Activated T-helper 1 cell treated with anti-CD3 and anti-CD28 coated beads, Interleukin-12 subunit alpha, Interleukin-12 subunit beta, Interleukin-2, Interleukin-4 antibody, amounts not matched to agents 30 ng/mL and 10 ng/mL and 1 ng/mL, durations not matched to agents 14 hours and 24 hours and 36 hours (primary cell): ENCODE data around the gene PLLP. TPM values are rescaled to one million over a fixed set of nuclear protein-coding genes. Genes with fewer than 3 reads are reported as not detected.

ENCODE experiments used
- DNase-seq: peaks from one replicate; pipeline ENCODE4 v3.0.0; 2021; ENCODE audit warnings: low spot score
- H3K27ac Mint-ChIP-seq: one replicate; pipeline ENCODE4 v1.8.0; 2021; ENCODE audit warnings: mild to moderate bottlenecking, mixed read lengths
- H3K27me3 Mint-ChIP-seq: one replicate; pipeline ENCODE4 v1.8.0; 2022; ENCODE audit warnings: mild to moderate bottlenecking, moderate library complexity, mixed read lengths; ENCODE audit not compliant: insufficient read depth
- H3K36me3 Mint-ChIP-seq: one replicate; pipeline ENCODE4 v1.8.0; 2021; ENCODE audit warnings: low read depth, mixed read lengths
- H3K4me1 Mint-ChIP-seq: one replicate; pipeline ENCODE4 v1.8.0; 2021; ENCODE audit warnings: low read depth, mixed read lengths
- H3K4me3 Mint-ChIP-seq: one replicate; pipeline ENCODE4 v1.8.0; 2021; ENCODE audit warnings: mild to moderate bottlenecking, moderate library complexity, mixed read lengths
- H3K9me3 Mint-ChIP-seq: one replicate; pipeline ENCODE4 v1.8.0; 2021; ENCODE audit warnings: mixed read lengths
- intact Hi-C: fragments of 100-400 bp; cut with micrococcal nuclease; formaldehyde crosslinking; loops from one replicate; pipeline ENCODE4 v1.15.1; 2024
- total RNA-seq: library from RNA; stranded (reverse); gene quantifications from 2 replicates; pipeline ENCODE4 v1.2.3, GENCODE V29; 2022

PLLP gene
- total RNA-seq, result 0.26 TPM in 1 of 2 replicates, not detected in the other

- H3K36me3 Mint-ChIP-seq, result no peaks in the 10 kb centered on the region
- peak within 1 kb of the TSS; percentile 18 for H3K27ac Mint-ChIP-seq
- no peaks in the 10 kb centered on the region for H3K9me3 Mint-ChIP-seq
- DNase-seq, result peak; percentile 24
- intact Hi-C loops, result loop anchor here (1.0 kb wide), 2 partner anchors 16 to 40 kb away; no protein-coding TSS in a partner anchor
- peak within 1 kb of the TSS; percentile 80 for H3K4me3 Mint-ChIP-seq
- peaks cover 40% of the 10 kb centered on the region for H3K27me3 Mint-ChIP-seq
- H3K4me1 Mint-ChIP-seq, result peaks cover 8% of the 10 kb centered on the region
Observed at GRCh38 chr16:57284209-57284951, at the start of gene PLLP. Gene PLLP, minus strand, starts transcription at chr16:57284672. Its CDS starts 132 bp downstream, at chr16:57284540.

GRCh38 chr16:57333402-57333801, 48.9 kb upstream of the PLLP start:
- Mint-ChIP-seq H3K27ac (no peak overlapping the region), H3K4me1 (no peaks in the 10 kb centered on the region), H3K4me3 (no peak overlapping the region), H3K27me3 (peaks cover 23% of the 10 kb centered on the region), H3K9me3 (no peaks in the 10 kb centered on the region), H3K36me3 (no peaks in the 10 kb centered on the region)
- intact Hi-C loops, result no loop called here
- no peak for DNase-seq

- Mint-ChIP-seq H3K9me3 (no peaks in the 10 kb centered on the region), H3K4me3 (no peak overlapping the region), H3K36me3 (no peaks in the 10 kb centered on the region), H3K27me3 (peaks cover 22% of the 10 kb centered on the region), H3K4me1 (no peaks in the 10 kb centered on the region), H3K27ac (no peak overlapping the region)
- no peak for DNase-seq
- intact Hi-C loops, result no loop called here
Observed at GRCh38 chr16:57331355-57331754, 46.9 kb upstream of the PLLP start.

- Mint-ChIP-seq H3K4me1 (no peaks in the 10 kb centered on the region), H3K9me3 (no peaks in the 10 kb centered on the region), H3K4me3 (no peak overlapping the region), H3K27ac (no peak overlapping the region), H3K27me3 (peaks cover 15% of the 10 kb centered on the region), H3K36me3 (no peaks in the 10 kb centered on the region)
- no peak for DNase-seq
- intact Hi-C loops, result no loop called here
Observed at GRCh38 chr16:57329718-57330327, 45.4 kb upstream of the PLLP start.

GRCh38 chr16:57325458-57325857, 41.0 kb upstream of the PLLP start:
- no peak for DNase-seq
- no peak overlapping the region for H3K27ac Mint-ChIP-seq
- no peak overlapping the region for H3K4me3 Mint-ChIP-seq
- intact Hi-C loops, result no loop called here
- no peaks in the 10 kb centered on the region for H3K27me3 Mint-ChIP-seq
- no peaks in the 10 kb centered on the region for H3K4me1 Mint-ChIP-seq
- no peaks in the 10 kb centered on the region for H3K9me3 Mint-ChIP-seq
- H3K36me3 Mint-ChIP-seq, result no peaks in the 10 kb centered on the region

- no peak for DNase-seq
- Mint-ChIP-seq H3K27ac (no peak overlapping the region), H3K4me3 (no peak overlapping the region), H3K36me3 (no peaks in the 10 kb centered on the region), H3K27me3 (no peaks in the 10 kb centered on the region), H3K9me3 (no peaks in the 10 kb centered on the region), H3K4me1 (no peaks in the 10 kb centered on the region)
- intact Hi-C loops, result no loop called here
Observed at GRCh38 chr16:57324749-57325148, 40.3 kb upstream of the PLLP start.

- H3K9me3 Mint-ChIP-seq, result no peaks in the 10 kb centered on the region
- no peak overlapping the region for H3K4me3 Mint-ChIP-seq
- DNase-seq, result no peak
- peaks cover 1% of the 10 kb centered on the region for H3K27me3 Mint-ChIP-seq
- H3K27ac Mint-ChIP-seq, result no peak overlapping the region
- intact Hi-C loops, result no loop called here
- no peaks in the 10 kb centered on the region for H3K36me3 Mint-ChIP-seq
- H3K4me1 Mint-ChIP-seq, result peaks cover 5% of the 10 kb centered on the region
Observed at GRCh38 chr16:57319646-57320045, 35.2 kb upstream of the PLLP start.

GRCh38 chr16:57318240-57318970, 33.9 kb upstream of the PLLP start:
- peaks cover 1% of the 10 kb centered on the region for H3K27me3 Mint-ChIP-seq
- no peaks in the 10 kb centered on the region for H3K36me3 Mint-ChIP-seq
- intact Hi-C loops, result no loop called here
- no peaks in the 10 kb centered on the region for H3K9me3 Mint-ChIP-seq
- no peak overlapping the region for H3K4me3 Mint-ChIP-seq
- H3K27ac Mint-ChIP-seq, result no peak overlapping the region
- H3K4me1 Mint-ChIP-seq, result peaks cover 15% of the 10 kb centered on the region
- DNase-seq, result no peak

GRCh38 chr16:57316390-57317017, 32.0 kb upstream of the PLLP start:
- Mint-ChIP-seq H3K9me3 (no peaks in the 10 kb centered on the region), H3K4me3 (no peak overlapping the region), H3K4me1 (peaks cover 16% of the 10 kb centered on the region), H3K27me3 (peaks cover 1% of the 10 kb centered on the region), H3K36me3 (no peaks in the 10 kb centered on the region), H3K27ac (no peak overlapping the region)
- DNase-seq, result no peak
- intact Hi-C loops, result no loop called here

GRCh38 chr16:57315416-57315815, 30.9 kb upstream of the PLLP start:
- no peak for DNase-seq
- Mint-ChIP-seq H3K27ac (no peak overlapping the region), H3K4me3 (no peak overlapping the region), H3K4me1 (peaks cover 16% of the 10 kb centered on the region), H3K36me3 (no peaks in the 10 kb centered on the region), H3K27me3 (peaks cover 1% of the 10 kb centered on the region), H3K9me3 (no peaks in the 10 kb centered on the region)
- intact Hi-C loops, result no loop called here

GRCh38 chr16:57314161-57314785, 29.8 kb upstream of the PLLP start:
- intact Hi-C loops, result no loop called here
- H3K36me3 Mint-ChIP-seq, result no peaks in the 10 kb centered on the region
- DNase-seq, result no peak
- no peak overlapping the region for H3K4me3 Mint-ChIP-seq
- H3K9me3 Mint-ChIP-seq, result no peaks in the 10 kb centered on the region
- H3K4me1 Mint-ChIP-seq, result peaks cover 16% of the 10 kb centered on the region
- no peak overlapping the region for H3K27ac Mint-ChIP-seq
- H3K27me3 Mint-ChIP-seq, result peaks cover 2% of the 10 kb centered on the region

- Mint-ChIP-seq H3K27me3 (peaks cover 2% of the 10 kb centered on the region), H3K4me3 (no peak overlapping the region), H3K27ac (no peak overlapping the region), H3K36me3 (no peaks in the 10 kb centered on the region), H3K4me1 (peaks cover 16% of the 10 kb centered on the region), H3K9me3 (no peaks in the 10 kb centered on the region)
- intact Hi-C loops, result no loop called here
- DNase-seq, result no peak
Observed at GRCh38 chr16:57313509-57313908, 29.0 kb upstream of the PLLP start.
